HG03575 (cell line): Measurements from ENCODE around the gene HK3.

Experiments used
- ATAC-seq: cut with Tn5 transposase; IDR thresholded peaks from one replicate; pipeline ENCODE4 v1.9.1; 2021; ENCODE audit not compliant: unreplicated experiment, insufficient number of reproducible peaks, low FRiP score; ENCODE audit errors: extremely low read depth

The HK3 gene

DNA sequence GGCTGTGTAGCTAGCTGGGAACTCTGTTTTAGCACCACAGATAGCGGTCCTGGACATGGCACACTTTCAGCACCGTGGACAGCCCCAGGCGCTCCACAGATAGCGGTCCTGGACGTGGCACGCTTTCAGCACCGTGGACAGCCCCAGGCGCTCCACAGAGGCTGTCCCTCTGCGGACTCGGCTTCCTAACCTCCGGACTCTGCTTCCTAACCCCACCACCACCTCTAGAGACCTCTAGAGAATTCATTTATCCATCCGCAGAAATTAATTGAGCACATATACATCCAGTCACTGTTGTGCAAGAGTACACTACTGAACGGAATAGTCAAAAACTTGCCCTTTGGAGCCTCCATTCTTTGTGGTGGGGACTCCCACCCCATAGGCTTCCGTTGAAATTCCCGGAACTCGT is 61.4 kb downstream of the HK3 start:
- ATAC-seq = no peak

DNA sequence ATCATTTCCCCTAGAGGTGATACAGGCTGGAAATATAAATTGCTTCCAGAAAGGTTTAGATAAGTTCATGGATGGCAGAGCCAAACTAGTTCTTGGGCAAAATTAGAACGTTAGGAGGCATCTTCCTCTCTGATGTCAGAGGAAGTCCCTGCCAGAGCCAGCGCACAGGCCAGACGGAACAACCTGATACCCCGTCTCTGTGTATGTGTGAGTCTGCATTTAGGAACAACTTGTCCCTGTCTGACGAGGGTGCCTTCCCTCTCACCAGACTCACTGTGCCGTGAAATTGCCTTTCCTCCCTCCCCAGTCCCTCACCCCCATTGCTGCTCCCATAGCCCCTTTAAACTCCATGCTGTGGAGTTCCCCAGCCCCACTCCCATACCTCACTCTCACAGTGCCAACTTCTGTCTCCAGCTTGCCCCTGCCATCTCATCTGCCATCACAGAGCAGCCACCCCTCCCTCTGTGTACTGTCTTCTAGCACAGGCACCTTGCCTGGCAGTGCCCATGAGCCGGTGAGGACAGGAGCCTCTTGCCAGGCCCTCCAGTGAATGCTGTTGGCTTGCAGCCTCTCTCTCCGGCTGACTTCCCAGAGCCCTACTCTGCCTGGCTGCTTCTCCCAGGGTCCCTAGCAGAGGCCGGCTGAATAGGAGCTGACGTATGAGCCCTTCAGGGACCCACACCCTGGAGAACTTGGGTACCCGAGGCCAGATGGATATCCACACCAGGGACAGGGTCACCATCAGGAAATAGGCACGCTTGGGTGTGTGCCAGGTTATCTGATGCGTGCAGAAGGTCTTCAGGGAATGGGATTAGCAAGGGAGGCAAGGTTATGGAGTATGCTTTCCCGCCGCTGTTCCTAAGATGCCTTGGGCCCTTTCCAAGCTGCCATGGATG is 62.1 kb downstream of the HK3 start:
- ATAC-seq = no peak

DNA sequence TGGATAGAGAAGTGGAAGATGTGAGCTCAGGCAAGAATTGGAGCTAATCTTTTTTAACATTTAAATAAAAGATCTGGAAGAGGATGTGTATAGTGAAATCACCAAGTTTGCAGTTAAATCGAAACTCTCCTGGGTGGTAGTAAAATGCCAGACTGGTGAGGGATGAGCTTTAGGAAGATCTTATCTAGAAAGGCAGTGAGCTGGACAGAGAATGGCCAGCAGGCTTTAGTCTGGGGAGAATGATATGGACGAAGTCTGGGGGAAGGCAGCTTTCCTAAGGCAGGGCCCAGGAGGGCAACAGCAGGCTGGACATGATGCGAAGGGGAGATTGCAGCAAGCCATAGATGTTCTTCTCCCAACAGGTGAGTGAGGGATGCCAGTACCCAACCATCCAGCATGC is 63.2 kb downstream of the HK3 start:
- no peak for ATAC-seq

DNA sequence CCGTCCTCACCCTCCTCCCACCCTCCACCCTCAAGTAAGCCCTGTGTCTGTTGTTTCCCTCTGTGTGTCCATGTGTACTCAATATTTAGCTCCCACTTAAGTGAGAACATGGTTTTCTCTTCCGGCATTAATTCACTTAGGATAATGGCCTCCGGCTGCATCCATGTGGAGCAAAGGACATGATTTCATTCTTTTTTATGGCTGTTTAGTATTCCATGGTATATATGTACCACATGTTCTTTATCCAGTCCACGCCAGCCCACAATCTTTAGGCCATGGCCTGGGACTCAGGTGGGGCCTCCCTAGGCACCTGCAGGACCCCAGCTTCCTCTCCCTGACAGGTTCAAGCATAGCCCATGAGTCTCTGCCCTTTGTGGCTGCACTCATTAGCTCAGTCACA is 65.9 kb downstream of the HK3 start:
- ATAC-seq = no peak

DNA sequence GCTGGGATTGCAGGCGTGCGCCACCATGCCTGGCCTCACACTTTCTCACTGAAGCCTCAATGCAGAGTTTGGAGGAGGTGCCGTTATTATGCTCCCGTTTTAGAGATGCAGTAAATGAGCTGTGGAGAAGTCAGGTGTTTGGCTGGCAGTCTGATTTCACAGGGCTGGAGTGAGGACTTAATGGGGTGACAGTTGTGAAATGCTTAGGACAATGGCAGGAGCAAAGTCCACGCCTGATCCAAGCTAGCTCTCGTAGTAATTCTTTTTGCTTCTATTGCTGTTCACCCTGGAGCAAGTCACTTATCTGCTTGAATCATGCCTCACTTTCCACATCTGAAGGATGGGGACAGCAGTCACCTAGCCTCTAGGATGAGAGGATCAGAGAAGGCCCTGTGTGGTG is 67.0 kb downstream of the HK3 start:
- no peak for ATAC-seq

DNA sequence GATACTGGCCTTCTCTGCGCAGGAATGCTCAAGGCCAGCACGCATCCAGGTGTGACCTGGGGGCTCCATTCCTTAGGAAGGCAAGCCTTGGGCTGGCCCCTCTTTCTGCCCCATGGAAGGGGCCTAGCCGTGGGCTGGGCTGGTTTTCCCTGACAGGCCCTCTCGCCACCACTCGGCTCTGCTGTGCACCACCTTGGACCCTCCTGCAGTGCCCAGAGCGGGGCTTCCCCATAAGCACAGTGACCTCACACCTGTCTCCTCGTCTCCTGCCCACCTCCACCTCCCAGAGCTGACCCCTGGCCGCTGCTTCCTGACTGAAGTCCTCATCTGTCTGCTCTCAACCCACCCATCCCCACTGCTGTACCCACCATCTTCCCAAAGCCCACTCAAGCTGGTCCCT is 67.7 kb downstream of the HK3 start:
- no peak for ATAC-seq

DNA sequence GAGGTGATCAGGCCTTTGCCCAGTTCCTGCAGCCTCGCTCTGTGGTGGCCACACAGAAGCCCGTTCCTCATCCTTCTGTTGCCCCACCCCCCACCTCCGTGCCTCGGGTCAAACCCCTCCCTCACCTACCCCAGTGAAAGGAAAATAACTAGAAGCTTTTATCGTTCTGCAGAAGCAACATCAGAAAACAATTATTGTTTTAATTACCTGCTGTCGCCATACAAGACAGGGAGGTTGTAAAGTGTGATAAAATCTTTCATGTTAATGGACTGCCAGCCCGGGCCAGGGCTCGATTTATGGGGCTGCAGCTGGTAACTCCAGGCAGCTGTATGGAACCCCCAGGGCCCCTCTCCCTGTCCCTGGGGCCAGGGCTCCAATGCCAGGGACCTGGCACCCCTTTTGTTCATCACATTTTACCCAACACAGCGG is 68.1 kb downstream of the HK3 start:
- ATAC-seq = no peak
